Measurements from ENCODE around the gene DLX1. TPM values are rescaled to one million over a fixed set of nuclear protein-coding genes. Genes with fewer than 3 reads are reported as not detected.

Gene DLX1
- total and polyA plus RNA-seq, 9 of the 15 experiments (the other 6 are each of a cell fraction or from before 2014, with no cell fraction given), result 1.9 to 26.2 (median 9.6) TPM

DNA sequence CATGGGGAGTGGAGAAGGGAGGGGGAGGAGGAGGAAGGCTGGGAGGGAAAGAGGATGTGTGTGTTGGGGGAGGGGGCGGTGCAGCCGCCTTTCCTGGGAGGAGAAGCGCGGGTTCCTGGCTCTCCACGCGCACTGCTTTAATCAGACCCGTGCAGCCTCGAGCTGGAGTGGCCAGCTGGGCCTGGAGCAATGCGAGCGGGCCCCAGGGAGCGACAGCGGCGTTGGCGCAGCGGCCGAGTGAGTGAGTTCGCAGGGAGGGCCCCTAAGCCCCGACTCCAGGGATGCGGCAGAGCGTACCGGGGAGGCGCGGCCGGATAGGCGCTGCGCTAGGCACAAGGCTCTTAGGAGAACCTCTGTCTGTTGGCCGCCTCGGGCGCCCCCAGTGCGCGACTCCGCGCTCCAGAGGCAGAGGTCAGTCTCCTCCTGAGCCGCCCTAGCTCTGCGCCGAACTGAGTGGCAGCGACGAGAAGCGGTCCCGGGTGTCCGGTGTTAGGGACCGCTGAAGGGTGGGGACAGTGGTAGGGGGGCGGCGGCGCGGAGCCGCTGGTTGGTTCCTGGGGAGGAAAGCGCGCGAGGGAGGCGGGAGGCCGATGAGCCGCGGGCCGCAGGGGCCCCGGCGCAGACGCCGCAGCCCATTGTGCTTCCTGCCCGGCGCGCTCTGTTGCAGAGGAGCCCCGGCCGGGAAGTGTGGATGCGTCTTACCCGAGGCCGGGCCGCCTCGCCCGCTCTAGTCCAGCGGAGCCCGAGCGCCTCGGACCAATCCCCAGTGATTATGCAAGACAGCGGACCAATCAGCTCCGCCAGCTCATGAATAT is 455 bp upstream of the DLX1 start (continued):
- no peak for TF ChIP-seq CUX1 (CRISPR knock-in tag; IDR thresholded peaks at IDR 0.05)
- peak; percentile 50 for TF ChIP-seq RBBP5 (IDR thresholded peaks at IDR 0.05; ENCODE audit: borderline replicate concordance, insufficient read depth, low read length, poor library complexity, severe bottlenecking)
- peak; percentile 71 for TF ChIP-seq PHF20 (IDR thresholded peaks at IDR 0.05; ENCODE audit: partially characterized antibody)
- TF ChIP-seq TFAM (CRISPR knock-in tag; conservative IDR thresholded peaks at IDR 0.05), result no peak
- TF ChIP-seq NFE2L1 (tag; IDR thresholded peaks at IDR 0.05; ENCODE audit: borderline replicate concordance, low read depth), result no peak
- TF ChIP-seq CHCHD3 (CRISPR knock-in tag; IDR thresholded peaks at IDR 0.05), result peak; percentile 67; the same call in 1 of the 2 replicates
- peak; percentile 76 for TF ChIP-seq ZNF263 (CRISPR knock-in tag; IDR thresholded peaks at IDR 0.05; ENCODE audit: borderline replicate concordance)
- 0 out of 2 replicates have a peak, but pooled peaks have one; percentile 15 for TF ChIP-seq ZNF717 (CRISPR knock-in tag; IDR thresholded peaks at IDR 0.05)
- no peak for TF ChIP-seq NR4A1 (CRISPR knock-in tag; IDR thresholded peaks at IDR 0.05)
- no peak for TF ChIP-seq NR4A1 (tag; IDR thresholded peaks at IDR 0.05)
- no peak; the same call in 1 of the 2 replicates for TF ChIP-seq PTBP1 (IDR thresholded peaks at IDR 0.05; ENCODE audit: low read depth, low read length)
- TF ChIP-seq, protein P1, sequence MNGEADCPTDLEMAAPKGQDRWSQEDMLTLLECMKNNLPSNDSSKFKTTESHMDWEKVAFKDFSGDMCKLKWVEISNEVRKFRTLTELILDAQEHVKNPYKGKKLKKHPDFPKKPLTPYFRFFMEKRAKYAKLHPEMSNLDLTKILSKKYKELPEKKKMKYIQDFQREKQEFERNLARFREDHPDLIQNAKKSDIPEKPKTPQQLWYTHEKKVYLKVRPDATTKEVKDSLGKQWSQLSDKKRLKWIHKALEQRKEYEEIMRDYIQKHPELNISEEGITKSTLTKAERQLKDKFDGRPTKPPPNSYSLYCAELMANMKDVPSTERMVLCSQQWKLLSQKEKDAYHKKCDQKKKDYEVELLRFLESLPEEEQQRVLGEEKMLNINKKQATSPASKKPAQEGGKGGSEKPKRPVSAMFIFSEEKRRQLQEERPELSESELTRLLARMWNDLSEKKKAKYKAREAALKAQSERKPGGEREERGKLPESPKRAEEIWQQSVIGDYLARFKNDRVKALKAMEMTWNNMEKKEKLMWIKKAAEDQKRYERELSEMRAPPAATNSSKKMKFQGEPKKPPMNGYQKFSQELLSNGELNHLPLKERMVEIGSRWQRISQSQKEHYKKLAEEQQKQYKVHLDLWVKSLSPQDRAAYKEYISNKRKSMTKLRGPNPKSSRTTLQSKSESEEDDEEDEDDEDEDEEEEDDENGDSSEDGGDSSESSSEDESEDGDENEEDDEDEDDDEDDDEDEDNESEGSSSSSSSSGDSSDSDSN (IDR thresholded peaks at IDR 0.05; ENCODE audit: borderline replicate concordance in 1 of 2, low read depth in 2 of 2, low read length in 2 of 2), result peak in 1 of 2 experiments; percentile 61; a peak in 2 of 4 replicates
- TF ChIP-seq ZNF511 (CRISPR knock-in tag; IDR thresholded peaks at IDR 0.05), result peak; percentile 85; the same call in 1 of the 2 replicates
- TF ChIP-seq CHD4 (IDR thresholded peaks at IDR 0.05; ENCODE audit: insufficient read depth, insufficient replicate concordance, low read depth, low read length, poor library complexity, severe bottlenecking), result peak; percentile 15
- TF ChIP-seq NCOA1 (IDR thresholded peaks at IDR 0.05; ENCODE audit: low read depth), result peak; percentile 41; the same call in 1 of the 2 replicates
- 0 out of 2 replicates have a peak, but pooled peaks have one; percentile 2 for TF ChIP-seq CREM (IDR thresholded peaks at IDR 0.05; ENCODE audit: low read depth)
- 0 out of 2 replicates have a peak, but pooled peaks have one; percentile 72 for TF ChIP-seq RBM14 (IDR thresholded peaks at IDR 0.05; ENCODE audit: borderline replicate concordance, insufficient read depth, low read depth, low read length)
- TF ChIP-seq RUNX1 (IDR thresholded peaks at IDR 0.05; ENCODE audit: low read depth), result no peak
- peak; percentile 57 for TF ChIP-seq ELF1 (tag; IDR thresholded peaks at IDR 0.05)

Data from K562 (cell line).